HG03175 (cell line): ENCODE data around the gene CDH26.

Experiments
- ATAC-seq: cut with Tn5 transposase; IDR thresholded peaks from one replicate; pipeline ENCODE4 v1.9.1; 2021; ENCODE audit warnings: mild to moderate bottlenecking, moderate library complexity; ENCODE audit not compliant: unreplicated experiment

The CDH26 gene

GRCh38 chr20:60010689-60011458 is 52.7 kb downstream of the CDH26 start:
- ATAC-seq: no peak

GRCh38 chr20:60011512-60012507 is 53.6 kb downstream of the CDH26 start:
- no peak for ATAC-seq

- ATAC-seq: no peak
Observed at GRCh38 chr20:60013296-60014139, 55.3 kb downstream of the CDH26 start.

GRCh38 chr20:60016406-60016805 is 58.2 kb downstream of the CDH26 start:
- ATAC-seq: no peak

- ATAC-seq: no peak
Observed at GRCh38 chr20:60020251-60020650, 62.0 kb downstream of the CDH26 start.

- ATAC-seq: no peak
Observed at GRCh38 chr20:60021104-60021503, 62.9 kb downstream of the CDH26 start.

- no peak for ATAC-seq
Observed at GRCh38 chr20:60022849-60023248, 64.6 kb downstream of the CDH26 start.

- ATAC-seq: no peak
Observed at GRCh38 chr20:60024245-60024644, 66.0 kb downstream of the CDH26 start.

- no peak for ATAC-seq
Observed at GRCh38 chr20:60024801-60025200, 66.6 kb downstream of the CDH26 start.

- ATAC-seq: no peak
Observed at GRCh38 chr20:60026010-60026409, 67.8 kb downstream of the CDH26 start.

- no peak for ATAC-seq
Observed at GRCh38 chr20:60030471-60030870, 72.2 kb downstream of the CDH26 start.

GRCh38 chr20:60031107-60031506 is 72.9 kb downstream of the CDH26 start:
- no peak for ATAC-seq

GRCh38 chr20:60034231-60035110 is 76.2 kb downstream of the CDH26 start:
- ATAC-seq: no peak

- no peak for ATAC-seq
Observed at GRCh38 chr20:60035486-60035885, 77.3 kb downstream of the CDH26 start.

- no peak for ATAC-seq
Observed at GRCh38 chr20:60036346-60036745, 78.1 kb downstream of the CDH26 start.

- no peak for ATAC-seq
Observed at GRCh38 chr20:60036746-60037499, 78.7 kb downstream of the CDH26 start.

GRCh38 chr20:60038400-60039008 is 80.3 kb downstream of the CDH26 start:
- ATAC-seq: no peak

- no peak for ATAC-seq
Observed at GRCh38 chr20:60039526-60039925, 81.3 kb downstream of the CDH26 start.
